ENCODE measurements around the gene RAB7A.

- TF ChIP-seq POLR2A (IDR thresholded peaks at IDR 0.05): no peak
- no peak for TF ChIP-seq CTCF (IDR thresholded peaks at IDR 0.05)
- peak in 1 of 2 donors; percentile 30 for TF ChIP-seq POLR2AphosphoS5 (IDR thresholded peaks at IDR 0.05; ENCODE audit: insufficient read depth in 1 of 2, low read depth in 1 of 2)
These were observed 78.2 kb downstream of the RAB7A start for GRCh38 chr3:128804017-128804810.
